Neural cell (in vitro differentiated cells): ENCODE measurements around the gene NRCAM. TPM values are rescaled to one million over a fixed set of nuclear protein-coding genes. Genes with fewer than 3 reads are reported as not detected.

Source experiments
- H2AFZ ChIP-seq: fragments of 200-600, 300-800 bp; sonication (generic), shearing (Covaris generic); 2 replicates; pipeline ENCODE4 v1.6.0; 2014; ENCODE audit warnings: low read depth, mild to moderate bottlenecking, antibody characterized with exemption, low read length, moderate library complexity
- H3F3A ChIP-seq: fragments of 200-600 bp; shearing (Covaris generic); 2 replicates; pipeline ENCODE4 v1.6.1; 2016; ENCODE audit warnings: mild to moderate bottlenecking, moderate library complexity, mixed read lengths, antibody characterized with exemption, low read length; ENCODE audit not compliant: insufficient read depth, poor library complexity, severe bottlenecking
- H3K27ac ChIP-seq: fragments of 200-600, 300-800 bp; sonication (generic), shearing (Covaris generic); 2 replicates; pipeline ENCODE4 v1.5.1; 2014; ENCODE audit warnings: mild to moderate bottlenecking, low read length, moderate library complexity
- H3K27me3 ChIP-seq: fragments of 300-800, 200-600 bp; sonication (generic), shearing (Covaris generic); 2 replicates; pipeline ENCODE4 v1.6.0; 2014; ENCODE audit warnings: mild to moderate bottlenecking, low read depth, low read length, moderate library complexity; ENCODE audit not compliant: insufficient read depth
- H3K36me3 ChIP-seq: fragments of 300-800, 200-600 bp; sonication (generic), shearing (Covaris generic); 2 replicates; pipeline ENCODE4 v1.5.1; 2014; ENCODE audit warnings: mild to moderate bottlenecking, antibody characterized with exemption, low read length, moderate library complexity; ENCODE audit not compliant: insufficient read depth
- H3K4me2 ChIP-seq: fragments of 300-800, 200-600 bp; sonication (generic), shearing (Covaris generic); 2 replicates; pipeline ENCODE4 v1.6.0; 2014; ENCODE audit warnings: mild to moderate bottlenecking, low read length
- H3K4me3 ChIP-seq: fragments of 300-800, 200-600 bp; sonication (generic), shearing (Covaris generic); 2 replicates; pipeline ENCODE4 v1.5.1; 2014; ENCODE audit warnings: mild to moderate bottlenecking, low read length, moderate library complexity
- H3K79me2 ChIP-seq: fragments of 200-600 bp; shearing (Covaris generic); replicated peaks from 2 replicates; pipeline ENCODE4 v1.6.0; 2014; ENCODE audit warnings: mild to moderate bottlenecking, low read length, moderate library complexity; ENCODE audit not compliant: insufficient read depth
- H3K9ac ChIP-seq: fragments of 300-800, 200-600 bp; sonication (generic), shearing (Covaris generic); 2 replicates; pipeline ENCODE4 v1.6.1; 2016; ENCODE audit warnings: mild to moderate bottlenecking, low read length, mixed read lengths
- H3K9me2 ChIP-seq: fragments of 200-600 bp; shearing (Covaris generic); 2 replicates; pipeline ENCODE4 v1.6.1; 2016; ENCODE audit warnings: mild to moderate bottlenecking, low read length, mixed read lengths; ENCODE audit not compliant: insufficient read depth
- H3K9me3 ChIP-seq: fragments of 200-600, 300-800 bp; sonication (generic), shearing (Covaris generic); 2 replicates; pipeline ENCODE4 v1.6.1; 2016; ENCODE audit warnings: mild to moderate bottlenecking, mixed run types, low read length, moderate library complexity, mixed read lengths
- H4K20me1 ChIP-seq: fragments of 200-600 bp; shearing (Covaris generic); 2 replicates; pipeline ENCODE4 v1.6.1; 2016; ENCODE audit warnings: mild to moderate bottlenecking, mixed run types; ENCODE audit not compliant: insufficient read depth
- CTCF ChIP-seq: fragments of 450-650 bp; IDR thresholded peaks from 2 replicates; pipeline ENCODE4 v1.5.1; 2014; ENCODE audit warnings: antibody characterized with exemption, mild to moderate bottlenecking, moderate library complexity; ENCODE audit not compliant: poor library complexity, severe bottlenecking
- EP300 ChIP-seq: fragments of 450-650 bp; conservative IDR thresholded peaks from 2 replicates; pipeline ENCODE4 v1.6.1; 2014; ENCODE audit warnings: antibody characterized with exemption, mild to moderate bottlenecking, moderate library complexity; ENCODE audit not compliant: poor library complexity, severe bottlenecking
- EZH2 ChIP-seq: fragments of 200-600, 300-800 bp; shearing (Covaris generic), sonication (generic); IDR thresholded peaks from 2 replicates; pipeline ENCODE4 v1.6.1; 2014; ENCODE audit warnings: antibody characterized with exemption, low read length, borderline replicate concordance, mild to moderate bottlenecking; ENCODE audit not compliant: insufficient read depth, poor library complexity, severe bottlenecking
- MXI1 ChIP-seq: fragments of 450-650 bp; conservative IDR thresholded peaks from 2 replicates; pipeline ENCODE4 v1.6.1; 2014; ENCODE audit warnings: antibody characterized with exemption, mild to moderate bottlenecking; ENCODE audit not compliant: poor library complexity, severe bottlenecking
- POLR2AphosphoS5 ChIP-seq: IDR thresholded peaks from 2 replicates; pipeline ENCODE4 v1.6.1; 2012
- RAD21 ChIP-seq: fragments of 450-650 bp; conservative IDR thresholded peaks from 2 replicates; pipeline ENCODE4 v1.6.1; 2014; ENCODE audit warnings: antibody characterized with exemption, mild to moderate bottlenecking, moderate library complexity
- SMC3 ChIP-seq: fragments of 450-650 bp; conservative IDR thresholded peaks from 2 replicates; pipeline ENCODE4 v1.6.1; 2014; ENCODE audit warnings: antibody characterized with exemption, mild to moderate bottlenecking, moderate library complexity; ENCODE audit not compliant: poor library complexity
- TAF1 ChIP-seq: IDR thresholded peaks from 2 replicates; pipeline ENCODE4 v1.6.1; 2012; ENCODE audit warnings: low read depth
- polyA plus RNA-seq: library from polyadenylated mRNA; depleted of rRNA; stranded (reverse); fragments of >200 nt; gene quantifications from 2 replicates; pipeline ENCODE4 v1.2.3, GENCODE V29; 2014
- TF ChIP-seq, protein P1 (sequence below): IDR thresholded peaks from 2 replicates; pipeline ENCODE4 v1.6.1; 2012; ENCODE audit warnings: borderline replicate concordance

Gene NRCAM
- polyA plus RNA-seq, 1 donor from 2014 or later, result 90.9 TPM

GRCh38 chr7:108201766-108202165 lies 254.5 kb downstream of the NRCAM start:
- Histone ChIP-seq H4K20me1 (no peaks in the 10 kb centered on the region), H3F3A (no peaks in the 10 kb centered on the region), H3K36me3 (no peaks in the 10 kb centered on the region), H2AFZ (no peak overlapping the region), H3K4me2 (no peak overlapping the region), H3K4me3 (no peak overlapping the region), H3K9me2 (no peaks in the 10 kb centered on the region), H3K9ac (no peak overlapping the region), H3K27ac (no peak overlapping the region), H3K9me3 (no peaks in the 10 kb centered on the region), H3K79me2 (no peaks in the 10 kb centered on the region), H3K27me3 (no peaks in the 10 kb centered on the region)
- TF ChIP-seq MXI1 (no peak), EP300 (no peak), SMC3 (no peak), POLR2AphosphoS5 (no peak), TAF1 (no peak), CTCF (no peak), EZH2 (no peak), RAD21 (no peak)
- TF ChIP-seq, protein P1, sequence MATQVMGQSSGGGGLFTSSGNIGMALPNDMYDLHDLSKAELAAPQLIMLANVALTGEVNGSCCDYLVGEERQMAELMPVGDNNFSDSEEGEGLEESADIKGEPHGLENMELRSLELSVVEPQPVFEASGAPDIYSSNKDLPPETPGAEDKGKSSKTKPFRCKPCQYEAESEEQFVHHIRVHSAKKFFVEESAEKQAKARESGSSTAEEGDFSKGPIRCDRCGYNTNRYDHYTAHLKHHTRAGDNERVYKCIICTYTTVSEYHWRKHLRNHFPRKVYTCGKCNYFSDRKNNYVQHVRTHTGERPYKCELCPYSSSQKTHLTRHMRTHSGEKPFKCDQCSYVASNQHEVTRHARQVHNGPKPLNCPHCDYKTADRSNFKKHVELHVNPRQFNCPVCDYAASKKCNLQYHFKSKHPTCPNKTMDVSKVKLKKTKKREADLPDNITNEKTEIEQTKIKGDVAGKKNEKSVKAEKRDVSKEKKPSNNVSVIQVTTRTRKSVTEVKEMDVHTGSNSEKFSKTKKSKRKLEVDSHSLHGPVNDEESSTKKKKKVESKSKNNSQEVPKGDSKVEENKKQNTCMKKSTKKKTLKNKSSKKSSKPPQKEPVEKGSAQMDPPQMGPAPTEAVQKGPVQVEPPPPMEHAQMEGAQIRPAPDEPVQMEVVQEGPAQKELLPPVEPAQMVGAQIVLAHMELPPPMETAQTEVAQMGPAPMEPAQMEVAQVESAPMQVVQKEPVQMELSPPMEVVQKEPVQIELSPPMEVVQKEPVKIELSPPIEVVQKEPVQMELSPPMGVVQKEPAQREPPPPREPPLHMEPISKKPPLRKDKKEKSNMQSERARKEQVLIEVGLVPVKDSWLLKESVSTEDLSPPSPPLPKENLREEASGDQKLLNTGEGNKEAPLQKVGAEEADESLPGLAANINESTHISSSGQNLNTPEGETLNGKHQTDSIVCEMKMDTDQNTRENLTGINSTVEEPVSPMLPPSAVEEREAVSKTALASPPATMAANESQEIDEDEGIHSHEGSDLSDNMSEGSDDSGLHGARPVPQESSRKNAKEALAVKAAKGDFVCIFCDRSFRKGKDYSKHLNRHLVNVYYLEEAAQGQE, result no peak

DNA sequence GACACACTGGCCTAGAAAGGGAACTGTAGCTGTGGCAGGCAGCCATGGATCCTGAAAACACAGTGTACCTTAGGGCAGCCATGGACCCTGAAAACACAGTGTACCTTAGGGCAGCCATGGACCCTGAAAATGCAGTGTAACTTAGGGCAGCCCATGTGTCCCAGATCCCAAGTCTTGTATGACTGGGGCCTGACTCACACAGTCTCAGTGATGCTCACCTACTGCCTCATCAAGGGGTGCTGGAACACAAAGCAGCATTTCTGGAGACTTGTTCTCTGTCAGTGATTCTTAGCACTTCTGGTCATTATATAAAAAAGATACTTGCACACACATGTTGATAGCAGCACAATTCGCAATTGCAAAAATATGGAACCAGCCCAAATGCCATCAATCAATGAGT lies 255.9 kb downstream of the NRCAM start:
- H3K4me2 ChIP-seq, result no peak overlapping the region
- no peaks in the 10 kb centered on the region for H3K36me3 ChIP-seq
- H3K79me2 ChIP-seq, result no peaks in the 10 kb centered on the region
- TF ChIP-seq CTCF, result no peak
- TF ChIP-seq TAF1, result no peak
- no peak for TF ChIP-seq EP300
- no peak for TF ChIP-seq POLR2AphosphoS5
- TF ChIP-seq EZH2, result no peak
- no peak for TF ChIP-seq RAD21
- no peak overlapping the region for H3K9ac ChIP-seq
- no peaks in the 10 kb centered on the region for H3K9me3 ChIP-seq
- no peaks in the 10 kb centered on the region for H3K27me3 ChIP-seq
- H3K9me2 ChIP-seq, result no peaks in the 10 kb centered on the region
- no peak overlapping the region for H2AFZ ChIP-seq
- H3F3A ChIP-seq, result no peaks in the 10 kb centered on the region
- H4K20me1 ChIP-seq, result no peaks in the 10 kb centered on the region
- no peak overlapping the region for H3K4me3 ChIP-seq
- H3K27ac ChIP-seq, result no peak overlapping the region
